Right lobe of liver (tissue), 4 donors: ENCODE measurements around the gene REV3L.

Experiments used
- POLR2A ChIP-seq: fragments of 450-650 bp; IDR thresholded peaks from one replicate; pipeline ENCODE4 v1.6.1; 2017; ENCODE audit warnings: antibody characterized with exemption, mild to moderate bottlenecking
- TF ChIP-seq, protein P1 (sequence below), 4 donors: fragments of 200-600 bp in 3 of 4; fragments of 450-650 bp in 1 of 4; IDR thresholded peaks; one replicate each; pipeline versions ENCODE4 v1.5.1 to v1.8.0; 2016 to 2022; ENCODE audit warnings: antibody characterized with exemption in 4 of 4, mild to moderate bottlenecking in 2 of 4
- donor health status: DM: no; HTN: no; CAD: no.
- donor health status: DM: no; HTN: no; CAD: no.
- donor health status: DM: no; HTN: yes; CAD: no.

- TF ChIP-seq POLR2A, result no peak
- TF ChIP-seq, protein P1, sequence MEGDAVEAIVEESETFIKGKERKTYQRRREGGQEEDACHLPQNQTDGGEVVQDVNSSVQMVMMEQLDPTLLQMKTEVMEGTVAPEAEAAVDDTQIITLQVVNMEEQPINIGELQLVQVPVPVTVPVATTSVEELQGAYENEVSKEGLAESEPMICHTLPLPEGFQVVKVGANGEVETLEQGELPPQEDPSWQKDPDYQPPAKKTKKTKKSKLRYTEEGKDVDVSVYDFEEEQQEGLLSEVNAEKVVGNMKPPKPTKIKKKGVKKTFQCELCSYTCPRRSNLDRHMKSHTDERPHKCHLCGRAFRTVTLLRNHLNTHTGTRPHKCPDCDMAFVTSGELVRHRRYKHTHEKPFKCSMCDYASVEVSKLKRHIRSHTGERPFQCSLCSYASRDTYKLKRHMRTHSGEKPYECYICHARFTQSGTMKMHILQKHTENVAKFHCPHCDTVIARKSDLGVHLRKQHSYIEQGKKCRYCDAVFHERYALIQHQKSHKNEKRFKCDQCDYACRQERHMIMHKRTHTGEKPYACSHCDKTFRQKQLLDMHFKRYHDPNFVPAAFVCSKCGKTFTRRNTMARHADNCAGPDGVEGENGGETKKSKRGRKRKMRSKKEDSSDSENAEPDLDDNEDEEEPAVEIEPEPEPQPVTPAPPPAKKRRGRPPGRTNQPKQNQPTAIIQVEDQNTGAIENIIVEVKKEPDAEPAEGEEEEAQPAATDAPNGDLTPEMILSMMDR (IDR thresholded peaks at IDR 0.05), result no peak
Observed at GRCh38 chr6:111530667-111531066, 47.6 kb upstream of the REV3L start.
